ENCODE data around the gene YARS1. TPM values are rescaled to one million over a fixed set of nuclear protein-coding genes. Genes with fewer than 3 reads are reported as not detected.

Gene YARS1
- polyA plus RNA-seq, 3 donors: 38.1 to 42.7 (median 39.8) TPM

DNA sequence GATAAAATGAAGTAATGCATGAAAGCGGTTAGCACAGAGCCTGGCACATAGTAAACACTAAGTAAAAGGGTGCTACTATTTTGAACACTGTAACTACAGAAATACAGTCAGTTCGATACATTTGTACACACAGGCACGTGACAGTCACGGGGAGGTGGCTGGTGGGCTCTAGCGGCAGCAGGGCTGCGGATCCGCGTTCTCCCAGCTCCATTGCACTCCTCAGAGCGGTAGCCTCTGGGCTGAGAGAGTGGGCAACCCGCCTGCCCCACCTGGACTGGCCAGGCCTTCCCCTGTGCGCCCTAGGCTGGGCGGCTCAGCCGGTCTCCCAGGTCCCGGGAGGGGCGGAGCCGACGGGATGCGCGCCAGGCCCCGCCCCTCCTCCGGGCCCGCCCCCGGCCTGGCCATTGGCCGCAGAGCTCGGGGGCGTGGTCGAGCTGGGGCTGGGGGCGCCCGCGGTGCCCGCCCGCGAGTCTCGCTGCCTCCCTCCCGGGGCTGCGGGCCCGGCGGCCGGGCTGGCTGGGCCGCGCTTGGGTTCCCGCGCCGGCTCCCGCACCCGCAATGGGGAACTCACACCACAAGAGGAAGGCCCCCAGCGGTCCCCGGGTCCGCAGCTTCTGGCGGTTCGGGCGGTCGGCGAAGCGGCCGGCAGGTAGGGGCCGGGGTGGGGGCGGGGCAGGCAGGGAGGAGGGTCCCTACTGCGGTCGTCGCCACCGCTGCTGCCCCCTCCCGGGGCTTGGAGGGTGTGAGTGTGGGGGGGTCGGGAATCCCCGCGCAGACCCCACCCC lies 63.4 kb downstream of the YARS1 start:
- Mint-ChIP-seq H3K36me3 (peaks cover 4 to 9% of the 10 kb centered on the region in 2 donors), H3K9me3 (peaks cover 0 to 6% (median 0%) of the 10 kb centered on the region in 7 donors), H3K4me1 (peaks cover 9% of the 10 kb centered on the region), H3K27ac (no peak overlapping the region), H3K4me3 (peak overlapping the region; percentile 66 to 84), H3K27me3 (ENCODE audit: low read depth in 3 of 3) (peaks cover 25 to 38% (median 31%) of the 10 kb centered on the region in 3 donors)
- Histone ChIP-seq H3K9me3 (replicated peaks in 1 of 2; ENCODE audit: control insufficient read depth in 1 of 2, insufficient read depth in 1 of 2, low read length in 2 of 2) (no peaks in the 10 kb centered on the region), H3K27ac (ENCODE audit: low read depth in 1 of 2, low read length in 2 of 2) (no peak overlapping the region), H2AFZ (ENCODE audit: insufficient read depth, low read depth, low read length, poor library complexity, severe bottlenecking) (peak overlapping the region; percentile 71), H3K36me3 (replicated peaks in 1 of 2; ENCODE audit: control insufficient read depth in 1 of 2, insufficient read depth in 2 of 2, low read length in 2 of 2) (no peaks in the 10 kb centered on the region), H3K4me1 (ENCODE audit: control insufficient read depth in 1 of 2, insufficient read depth in 2 of 2, low read length in 2 of 2) (peaks cover 11 to 15% of the 10 kb centered on the region in 2 donors), H3K4me2 (replicated peaks; ENCODE audit: extremely low read depth, low read length, poor library complexity, severe bottlenecking) (peak overlapping the region; percentile 87), H4K20me1 (ENCODE audit: insufficient read depth, low read length) (peaks cover 24% of the 10 kb centered on the region), H3K9ac (ENCODE audit: insufficient read depth, low read length, poor library complexity, severe bottlenecking) (peak overlapping the region; percentile 53), H3K4me3 (replicated peaks in 1 of 3; ENCODE audit: low read depth in 2 of 3, low read length in 3 of 3) (peak overlapping the region; percentile 15 to 75 (median 43)), H3K79me2 (ENCODE audit: insufficient read depth, low read length) (no peaks in the 10 kb centered on the region), H3K27me3 (ENCODE audit: control insufficient read depth in 2 of 2, insufficient read depth in 2 of 2, low read length in 2 of 2) (peaks cover 10 to 22% of the 10 kb centered on the region in 2 donors)
- WGBS (ENCODE audit: insufficient coverage): 2% methylated on average over 36 of the region's 66 CpGs
- intact Hi-C loops (cut with micrococcal nuclease): no loop called here
- TF ChIP-seq, protein P1, sequence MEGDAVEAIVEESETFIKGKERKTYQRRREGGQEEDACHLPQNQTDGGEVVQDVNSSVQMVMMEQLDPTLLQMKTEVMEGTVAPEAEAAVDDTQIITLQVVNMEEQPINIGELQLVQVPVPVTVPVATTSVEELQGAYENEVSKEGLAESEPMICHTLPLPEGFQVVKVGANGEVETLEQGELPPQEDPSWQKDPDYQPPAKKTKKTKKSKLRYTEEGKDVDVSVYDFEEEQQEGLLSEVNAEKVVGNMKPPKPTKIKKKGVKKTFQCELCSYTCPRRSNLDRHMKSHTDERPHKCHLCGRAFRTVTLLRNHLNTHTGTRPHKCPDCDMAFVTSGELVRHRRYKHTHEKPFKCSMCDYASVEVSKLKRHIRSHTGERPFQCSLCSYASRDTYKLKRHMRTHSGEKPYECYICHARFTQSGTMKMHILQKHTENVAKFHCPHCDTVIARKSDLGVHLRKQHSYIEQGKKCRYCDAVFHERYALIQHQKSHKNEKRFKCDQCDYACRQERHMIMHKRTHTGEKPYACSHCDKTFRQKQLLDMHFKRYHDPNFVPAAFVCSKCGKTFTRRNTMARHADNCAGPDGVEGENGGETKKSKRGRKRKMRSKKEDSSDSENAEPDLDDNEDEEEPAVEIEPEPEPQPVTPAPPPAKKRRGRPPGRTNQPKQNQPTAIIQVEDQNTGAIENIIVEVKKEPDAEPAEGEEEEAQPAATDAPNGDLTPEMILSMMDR (IDR thresholded peaks at IDR 0.05): no peak
- DNase-seq: peak; percentile 27 to 28 (median 27)

DNA sequence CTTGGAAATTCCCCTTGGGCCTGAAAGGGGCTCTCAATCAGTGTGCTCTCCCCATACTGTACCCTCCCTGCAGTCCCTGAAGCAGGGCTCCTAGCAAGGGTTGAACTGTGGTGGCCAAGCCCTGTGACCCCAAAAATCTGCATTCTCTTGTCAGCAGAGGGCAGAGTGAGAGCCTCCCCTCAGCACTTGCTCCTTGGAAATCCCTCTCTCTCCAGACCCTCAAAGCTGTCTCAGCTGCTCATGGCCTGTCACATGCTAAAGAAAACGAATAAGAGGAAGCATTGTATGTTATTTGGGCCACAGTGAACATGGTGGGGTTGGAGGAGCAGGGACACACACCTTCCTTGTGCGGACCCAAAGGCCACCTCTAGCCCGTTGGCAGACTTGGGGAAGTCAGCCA lies 67.4 kb downstream of the YARS1 start:
- Mint-ChIP-seq H3K27me3 (ENCODE audit: low read depth in 3 of 3) (peaks cover 10 to 24% (median 14%) of the 10 kb centered on the region in 3 donors), H3K4me1 (peaks cover 7% of the 10 kb centered on the region), H3K9me3 (peaks cover 0 to 6% (median 0%) of the 10 kb centered on the region in 7 donors), H3K4me3 (no peak overlapping the region), H3K36me3 (peaks cover 4 to 9% of the 10 kb centered on the region in 2 donors), H3K27ac (peak overlapping the region in 1 of 7 donors; percentile 10)
- peaks cover 6 to 12% of the 10 kb centered on the region in 2 donors for H3K27me3 ChIP-seq (ENCODE audit: control insufficient read depth in 2 of 2, insufficient read depth in 2 of 2, low read length in 2 of 2)
- H3K36me3 ChIP-seq (replicated peaks in 1 of 2; ENCODE audit: control insufficient read depth in 1 of 2, insufficient read depth in 2 of 2, low read length in 2 of 2): no peaks in the 10 kb centered on the region
- intact Hi-C loops (cut with micrococcal nuclease): no loop called here
- H3K4me2 ChIP-seq (replicated peaks; ENCODE audit: extremely low read depth, low read length, poor library complexity, severe bottlenecking): no peak overlapping the region
- H3K4me3 ChIP-seq (replicated peaks in 1 of 3; ENCODE audit: low read depth in 2 of 3, low read length in 3 of 3): no peak overlapping the region
- H3K4me1 ChIP-seq (ENCODE audit: control insufficient read depth in 1 of 2, insufficient read depth in 2 of 2, low read length in 2 of 2): peaks cover 11 to 15% of the 10 kb centered on the region in 2 donors
- TF ChIP-seq, protein P1 (IDR thresholded peaks at IDR 0.05): no peak
- no peak overlapping the region for H3K9ac ChIP-seq (ENCODE audit: insufficient read depth, low read length, poor library complexity, severe bottlenecking)
- no peak overlapping the region for H2AFZ ChIP-seq (ENCODE audit: insufficient read depth, low read depth, low read length, poor library complexity, severe bottlenecking)
- H4K20me1 ChIP-seq (ENCODE audit: insufficient read depth, low read length): peaks cover 9% of the 10 kb centered on the region
- no CpG with 5 or more reads among the region's 3 CpGs for WGBS (ENCODE audit: insufficient coverage)
- DNase-seq: no peak
- no peaks in the 10 kb centered on the region for H3K9me3 ChIP-seq (replicated peaks in 1 of 2; ENCODE audit: control insufficient read depth in 1 of 2, insufficient read depth in 1 of 2, low read length in 2 of 2)
- H3K27ac ChIP-seq (ENCODE audit: low read depth in 1 of 2, low read length in 2 of 2): no peak overlapping the region
- H3K79me2 ChIP-seq (ENCODE audit: insufficient read depth, low read length): no peaks in the 10 kb centered on the region

Measured in CD14-positive monocyte (primary cell).